Measurements from ENCODE around the gene ZNF839.
"Not testable (repeated sequence)": the region's sequence is repeated elsewhere in the genome, so short reads cannot be mapped to it uniquely, and the experiment has no call there.

Gene ZNF839

GRCh38 chr14:102314242-102315011 is 5.1 kb upstream of the ZNF839 start:
- peak; percentile 81 for DNase-seq

DNA sequence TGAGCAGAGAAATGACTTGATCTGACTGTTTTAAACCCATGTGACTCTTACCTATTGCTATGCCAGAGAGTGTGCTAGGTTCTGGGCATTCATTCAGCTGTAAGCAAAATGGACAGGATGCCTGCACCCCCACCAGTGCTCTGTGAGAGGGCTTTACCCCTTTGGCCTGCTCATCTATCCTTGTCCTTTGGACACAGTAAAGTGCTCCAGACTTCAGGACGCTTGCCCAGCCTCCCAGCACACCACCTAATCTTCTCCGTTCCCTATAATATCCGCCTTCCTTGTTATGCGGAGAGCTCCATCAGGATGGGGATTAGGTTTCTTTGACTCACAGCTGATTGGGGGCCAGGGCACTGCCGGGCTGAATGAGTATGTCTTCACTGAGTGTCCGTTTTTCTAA is 4.4 kb upstream of the ZNF839 start:
- no peak for DNase-seq

DNA sequence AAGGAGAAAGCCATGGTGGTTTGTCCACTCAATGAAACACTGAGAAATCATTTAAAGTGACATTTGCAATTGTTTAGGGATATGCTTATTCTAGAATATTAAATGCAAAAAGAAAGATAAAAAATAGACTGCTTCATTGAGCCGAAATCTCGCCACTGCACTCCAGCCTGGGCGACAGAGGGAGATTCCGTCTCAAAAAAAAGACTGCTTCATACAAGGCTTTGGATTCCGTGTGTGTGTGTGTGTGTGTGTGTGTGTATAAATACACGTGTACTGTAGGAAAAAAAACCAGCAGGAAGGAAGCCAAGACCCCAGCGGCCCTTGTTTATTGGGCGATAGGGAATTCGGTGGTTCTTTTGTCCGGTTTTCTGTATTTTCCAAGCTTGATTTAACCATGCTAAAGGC is 3.2 kb upstream of the ZNF839 start:
- DNase-seq: peak; percentile 31

GRCh38 chr14:102316743-102317563 is 2.6 kb upstream of the ZNF839 start:
- DNase-seq: peak; percentile 85

- DNase-seq: peak; percentile 73
Observed at GRCh38 chr14:102317564-102318248, 1.8 kb upstream of the ZNF839 start.

- no peak for DNase-seq
Observed at GRCh38 chr14:102318781-102319276, 717 bp upstream of the ZNF839 start.

GRCh38 chr14:102320033-102320660 is 601 bp downstream of the ZNF839 start:
- DNase-seq: peak; percentile 32

GRCh38 chr14:102320671-102321455 is 1.3 kb downstream of the ZNF839 start:
- no peak for DNase-seq

- no peak for DNase-seq
Observed at GRCh38 chr14:102321456-102322422, 2.2 kb downstream of the ZNF839 start.

- DNase-seq: peak; percentile 38
Observed at GRCh38 chr14:102323102-102323501, 3.6 kb downstream of the ZNF839 start.

GRCh38 chr14:102325791-102326345 is 6.3 kb downstream of the ZNF839 start:
- DNase-seq: no peak

GRCh38 chr14:102326583-102326982 is 7.0 kb downstream of the ZNF839 start:
- no peak for DNase-seq

GRCh38 chr14:102329381-102329780 is 9.8 kb downstream of the ZNF839 start:
- not testable (repeated sequence) for DNase-seq

GRCh38 chr14:102330806-102331205 is 11.3 kb downstream of the ZNF839 start:
- DNase-seq: no peak

DNA sequence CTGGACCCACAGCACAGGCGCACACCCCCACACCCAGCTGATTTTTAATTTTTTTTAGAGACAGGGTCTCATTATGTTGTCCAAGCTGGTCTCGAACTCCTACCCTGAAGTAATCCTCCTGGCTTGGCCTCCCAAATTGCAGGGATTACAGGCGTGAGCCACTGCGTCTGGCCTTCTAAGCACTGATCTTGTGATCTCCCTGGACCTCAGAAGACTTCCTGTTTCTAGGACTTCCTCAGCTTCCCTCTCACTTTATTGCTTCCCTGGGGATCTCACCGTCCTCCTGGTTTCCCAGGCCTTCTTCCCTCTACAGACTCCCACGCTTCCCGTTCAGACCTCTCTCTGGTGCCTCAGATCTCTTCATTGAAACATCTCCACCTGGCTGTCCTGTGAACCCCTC is 13.8 kb downstream of the ZNF839 start:
- DNase-seq: no peak

DNA sequence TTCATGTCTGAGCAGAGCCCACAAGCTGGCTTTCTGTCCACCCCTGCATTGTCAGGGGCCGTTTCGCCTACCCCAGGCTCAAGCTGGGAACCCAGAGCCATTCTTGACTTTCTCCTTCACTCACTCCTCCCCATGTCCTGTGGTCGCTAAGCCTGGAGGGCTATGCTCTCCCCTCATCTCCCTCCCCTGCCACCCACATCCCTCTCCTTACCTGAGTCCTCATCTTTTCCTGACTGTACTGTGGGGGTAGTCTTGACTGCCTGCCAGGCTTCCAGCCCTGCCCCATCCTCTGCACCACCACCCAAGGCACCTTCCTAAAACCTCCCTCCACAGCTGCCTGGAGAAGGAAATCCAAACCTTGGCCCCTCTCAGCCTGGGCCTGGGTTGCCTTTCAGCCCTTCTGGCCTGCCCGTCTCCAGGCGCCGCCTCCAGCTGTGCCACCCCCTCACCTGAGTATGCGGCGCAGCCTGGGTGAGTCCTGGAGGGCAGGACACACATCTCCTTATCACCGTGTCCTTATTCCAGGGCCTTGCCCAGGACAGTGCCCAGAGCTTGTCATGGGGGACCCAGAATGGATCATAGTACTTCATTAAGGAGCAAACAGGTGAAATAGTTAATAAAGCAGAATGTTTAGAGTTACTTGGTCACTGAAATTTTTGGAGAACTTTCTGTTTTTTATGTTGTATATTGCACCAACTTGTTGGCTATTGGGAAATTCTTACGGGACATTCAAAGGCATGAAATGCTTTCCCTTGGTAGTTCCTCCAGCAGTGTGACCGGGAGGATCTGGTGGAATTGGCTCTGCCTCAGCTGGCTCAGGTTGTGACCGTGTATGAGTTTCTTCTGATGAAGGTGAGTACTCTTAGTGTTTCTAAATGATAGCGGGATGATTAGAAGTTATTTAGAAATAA is 14.5 kb downstream of the ZNF839 start:
- no peak for DNase-seq

- no peak for DNase-seq
Observed at GRCh38 chr14:102335163-102335562, 15.6 kb downstream of the ZNF839 start.

DNA sequence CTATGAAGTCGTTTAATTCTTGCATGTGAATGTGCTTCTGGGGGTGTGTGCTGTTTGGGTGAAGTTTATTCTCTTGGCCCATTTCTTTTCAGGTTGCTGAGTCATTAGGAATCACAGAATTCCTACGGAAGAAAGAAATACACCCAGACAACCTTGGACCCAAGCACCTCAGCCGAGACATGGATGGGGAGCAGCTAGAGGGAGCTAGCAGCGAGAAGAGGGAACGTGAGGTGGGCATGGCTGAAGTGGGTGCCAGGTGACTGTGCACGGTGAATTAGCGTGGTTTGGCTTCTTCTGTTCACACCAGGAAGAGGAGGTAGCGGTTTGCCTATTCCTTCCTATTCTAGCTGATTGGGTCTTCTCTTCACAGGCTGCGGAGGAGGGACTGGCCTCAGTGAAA is 19.2 kb downstream of the ZNF839 start:
- no peak for DNase-seq

DNA sequence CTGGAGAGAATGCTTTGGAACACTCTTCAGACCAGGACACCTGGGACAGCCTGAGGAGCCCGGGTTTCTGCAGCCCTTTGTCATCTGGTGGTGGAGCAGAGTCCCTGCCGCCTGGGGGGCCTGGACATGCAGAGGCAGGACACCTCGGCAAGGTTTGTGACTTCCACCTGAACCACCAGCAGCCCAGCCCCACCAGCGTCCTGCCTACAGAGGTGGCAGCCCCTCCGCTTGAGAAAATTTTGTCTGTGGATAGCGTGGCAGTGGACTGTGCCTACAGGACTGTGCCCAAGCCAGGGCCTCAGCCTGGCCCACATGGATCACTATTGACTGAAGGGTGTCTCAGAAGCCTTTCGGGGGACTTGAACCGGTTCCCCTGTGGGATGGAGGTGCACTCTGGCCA is 22.0 kb downstream of the ZNF839 start:
- DNase-seq: no peak
